GM19372 (cell line): Measurements from ENCODE around the gene CTNND2.
"Not testable (repeated sequence)": the region's sequence is repeated elsewhere in the genome, so short reads cannot be mapped to it uniquely, and the experiment has no call there.

Experiments used
- ATAC-seq: cut with Tn5 transposase; IDR thresholded peaks from one replicate; pipeline ENCODE4 v1.9.1; 2021; ENCODE audit warnings: mild to moderate bottlenecking, low read depth, moderate library complexity; ENCODE audit not compliant: unreplicated experiment

The CTNND2 gene

GRCh38 chr5:11357928-11358327, 546.3 kb downstream of the CTNND2 start:
- ATAC-seq = no peak

- no peak for ATAC-seq
These were observed 548.8 kb downstream of the CTNND2 start for GRCh38 chr5:11355491-11355890.

- no peak for ATAC-seq
These were observed 557.9 kb downstream of the CTNND2 start for GRCh38 chr5:11346336-11346735.

DNA sequence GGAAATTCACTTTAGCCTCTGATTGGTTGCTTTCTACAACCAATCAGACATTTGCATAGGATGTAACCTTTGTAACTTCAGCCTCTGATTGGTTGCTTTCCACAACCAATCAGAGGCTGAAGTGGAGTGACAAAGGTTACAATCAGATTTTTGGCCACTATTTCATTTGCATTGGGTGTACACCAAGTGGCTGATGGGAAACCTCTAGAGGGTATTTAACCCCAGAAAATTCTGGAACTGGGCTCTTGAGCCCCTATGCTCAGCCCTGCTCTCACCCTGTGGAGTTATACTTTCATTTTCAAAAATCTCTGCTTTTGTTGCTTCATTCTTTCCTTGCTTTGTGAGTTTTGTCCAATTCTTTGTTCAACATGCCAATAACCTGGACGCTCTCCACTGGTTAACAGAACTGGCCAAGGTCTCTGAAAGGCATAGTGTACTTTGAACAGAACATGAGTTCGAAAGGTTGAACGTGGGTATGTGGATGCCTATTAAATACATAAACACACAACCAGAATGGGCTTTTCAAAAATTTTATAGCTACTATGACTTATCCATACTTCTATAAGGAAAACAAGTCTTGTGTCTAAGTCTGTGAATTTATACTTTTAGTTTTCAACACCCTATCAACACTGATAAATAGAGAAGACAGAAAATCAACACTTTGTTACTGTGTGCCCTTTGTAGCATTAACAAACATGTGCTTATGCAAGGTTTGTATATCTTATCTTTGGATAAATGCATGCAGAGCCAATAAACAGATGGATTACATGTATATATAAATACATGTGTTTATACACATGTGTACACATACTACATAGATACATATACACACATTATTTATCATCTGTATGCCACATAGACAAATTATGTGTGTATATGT, 568.1 kb downstream of the CTNND2 start:
- no peak for ATAC-seq

GRCh38 chr5:11334404-11334803, 569.8 kb downstream of the CTNND2 start:
- no peak for ATAC-seq

DNA sequence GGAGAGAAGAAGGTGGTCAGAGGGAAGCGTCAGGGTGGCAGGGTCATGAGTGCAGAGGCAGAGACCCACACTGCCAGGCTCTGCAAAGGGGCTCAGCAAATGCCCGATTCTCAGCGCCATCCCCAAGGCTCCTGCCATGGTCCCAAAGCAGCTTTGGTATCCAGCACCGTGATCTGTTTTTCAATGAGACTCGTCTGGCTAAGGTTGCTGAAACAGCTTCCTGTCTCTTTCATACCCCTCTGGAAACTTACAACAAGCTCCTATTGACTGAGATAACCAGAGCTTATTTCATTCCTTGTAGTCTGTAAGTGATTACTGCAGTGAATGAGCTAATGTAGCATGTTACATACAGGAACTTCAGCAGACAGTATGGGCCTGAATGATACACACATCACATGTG, 574.6 kb downstream of the CTNND2 start:
- no peak for ATAC-seq

- ATAC-seq = no peak
These were observed 579.5 kb downstream of the CTNND2 start for GRCh38 chr5:11324521-11325289.

DNA sequence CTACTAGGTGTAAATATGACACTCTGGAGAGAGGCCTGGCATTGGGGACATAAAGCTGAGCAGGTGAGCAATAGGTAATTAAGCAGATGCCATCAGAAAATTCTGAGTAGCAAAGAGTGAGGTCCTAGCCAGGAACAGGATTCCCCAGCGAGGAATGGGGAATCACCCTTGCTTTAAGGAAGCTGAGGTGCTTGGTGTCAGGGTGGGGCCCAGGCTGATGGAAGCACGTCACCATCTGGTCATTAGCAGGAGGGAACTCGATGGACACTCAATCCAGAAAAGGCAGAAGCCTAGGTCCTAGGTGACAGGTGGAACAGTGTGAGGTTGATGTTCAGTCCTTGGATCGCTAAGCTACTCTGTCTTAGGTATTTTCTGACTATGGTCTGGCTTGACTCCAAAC, 580.5 kb downstream of the CTNND2 start:
- ATAC-seq = no peak

GRCh38 chr5:11322133-11322532, 582.1 kb downstream of the CTNND2 start:
- ATAC-seq = no peak

GRCh38 chr5:11319836-11320580, 584.2 kb downstream of the CTNND2 start:
- no peak for ATAC-seq

- not testable (repeated sequence) for ATAC-seq
These were observed 590.6 kb downstream of the CTNND2 start for GRCh38 chr5:11313694-11314093.

DNA sequence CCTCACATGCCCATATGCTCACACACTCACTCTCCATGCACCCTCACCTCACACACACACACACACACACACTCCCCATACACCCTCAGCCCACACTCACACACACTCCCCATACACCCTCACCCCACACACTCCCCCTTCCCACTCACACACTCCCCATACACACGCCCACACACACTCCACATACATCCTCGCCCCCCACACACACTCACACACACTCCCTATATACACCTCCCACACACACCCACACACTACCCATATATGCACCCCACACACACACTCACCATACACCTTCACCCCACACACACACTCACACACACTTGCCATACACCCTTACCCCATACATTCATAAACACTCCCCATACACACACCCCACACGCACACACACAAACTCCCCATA, 592.5 kb downstream of the CTNND2 start:
- ATAC-seq = no peak

GRCh38 chr5:11311272-11311671, 593.0 kb downstream of the CTNND2 start:
- no peak for ATAC-seq

DNA sequence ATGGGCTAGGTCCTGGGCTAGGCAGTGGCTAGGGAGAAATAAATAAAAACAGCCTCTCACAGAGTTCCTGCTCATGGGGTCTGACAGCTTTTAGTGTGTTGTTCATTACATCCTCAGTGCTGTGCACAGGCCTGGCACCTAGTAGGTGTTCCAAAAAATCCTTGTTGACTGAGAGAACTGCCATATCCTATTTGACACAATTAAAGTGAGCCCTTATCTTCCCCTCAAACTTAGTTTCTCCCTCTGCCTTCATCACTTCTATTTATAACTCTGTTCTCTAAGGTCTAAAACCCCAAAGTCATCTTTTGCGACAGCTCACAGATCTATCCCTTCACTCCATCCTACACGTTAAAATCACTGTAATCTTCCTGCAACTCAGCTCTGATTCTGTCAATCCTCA, 594.1 kb downstream of the CTNND2 start:
- ATAC-seq = no peak

GRCh38 chr5:11306365-11306764, 597.9 kb downstream of the CTNND2 start:
- no peak for ATAC-seq

DNA sequence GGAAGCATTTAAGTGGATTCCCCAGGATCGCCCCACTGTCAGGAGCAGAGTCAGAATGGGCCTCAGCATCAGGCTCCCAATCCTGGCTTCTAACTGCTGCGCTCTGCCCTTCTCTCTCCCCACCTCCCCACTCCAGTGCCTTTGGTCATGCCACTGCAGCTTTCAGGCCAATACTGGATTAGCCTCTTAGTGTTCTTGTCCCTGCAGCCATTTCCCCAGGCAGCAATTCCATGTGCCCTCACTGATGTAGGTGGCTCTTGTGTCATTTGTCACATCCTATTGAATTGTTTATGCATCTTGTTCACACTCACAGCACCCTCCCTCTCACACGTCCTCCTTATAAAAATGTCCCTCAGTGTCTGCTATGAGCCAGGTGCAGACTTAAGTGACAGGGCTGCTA, 599.0 kb downstream of the CTNND2 start:
- ATAC-seq = no peak

DNA sequence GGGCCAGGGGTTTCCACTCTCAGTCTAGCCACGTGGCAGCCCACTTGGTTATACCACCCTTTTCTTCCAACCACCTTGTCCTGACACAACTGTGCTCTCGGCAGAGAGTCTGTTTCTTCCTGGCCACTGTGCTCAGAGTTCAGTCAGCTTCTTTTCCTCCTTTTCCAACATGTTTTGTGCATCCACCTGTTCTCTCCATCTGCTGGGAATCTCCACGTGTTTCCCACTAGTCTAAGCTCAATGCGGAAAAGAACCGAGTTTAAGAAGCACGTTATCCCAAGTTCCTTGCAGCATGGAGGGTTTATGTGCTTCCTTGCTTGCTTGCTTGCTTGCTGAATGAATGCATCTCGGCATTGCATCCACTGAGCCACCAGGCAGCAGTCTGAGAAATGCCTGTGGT, 599.6 kb downstream of the CTNND2 start:
- ATAC-seq = no peak

- ATAC-seq = no peak
These were observed 601.6 kb downstream of the CTNND2 start for GRCh38 chr5:11302663-11303062.

- no peak for ATAC-seq
These were observed 603.1 kb downstream of the CTNND2 start for GRCh38 chr5:11301171-11301570.

DNA sequence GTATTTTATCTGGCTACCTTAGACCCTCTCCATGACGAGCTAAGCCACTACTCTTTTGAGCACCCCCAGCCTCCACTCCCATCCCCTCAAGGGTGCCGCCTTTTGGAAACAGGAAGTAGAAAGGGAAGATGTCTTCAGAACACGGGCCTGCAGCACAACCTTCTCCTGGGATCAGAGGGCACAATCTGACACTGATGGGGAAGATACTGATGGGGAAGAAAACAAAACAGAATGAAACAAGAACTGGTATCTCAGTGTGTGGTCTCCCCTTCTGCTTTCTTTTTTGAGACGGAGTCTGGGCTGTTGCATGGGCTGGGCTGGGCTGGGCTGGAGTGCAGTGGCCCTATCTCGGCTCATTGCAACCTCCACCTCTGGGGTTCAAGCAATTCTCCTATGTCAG, 603.5 kb downstream of the CTNND2 start:
- no peak for ATAC-seq

DNA sequence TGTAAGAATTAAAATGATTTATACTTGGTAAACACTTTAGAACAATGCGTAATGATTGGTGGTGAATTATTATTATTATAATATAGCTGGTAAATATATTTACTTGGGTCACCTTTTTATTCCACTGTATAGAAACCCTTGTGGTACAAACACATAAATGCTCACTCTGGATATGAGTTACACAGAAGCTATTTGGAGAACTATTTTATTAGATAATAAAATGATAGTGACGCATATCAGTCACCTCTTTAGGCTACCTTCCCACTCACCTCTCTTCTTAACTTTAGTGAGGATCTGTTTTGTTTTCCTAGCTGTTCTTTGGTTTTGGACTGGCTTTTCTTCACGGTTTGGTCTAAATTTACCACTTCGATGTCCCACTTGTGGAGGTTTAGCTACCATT, 605.4 kb downstream of the CTNND2 start:
- no peak for ATAC-seq
